Measurements from ENCODE around the gene FMNL3.
A peak's percentile ranks its signal among the peaks of the same experiment; 100 is the strongest.
"Not testable (repeated sequence)": the region's sequence is repeated elsewhere in the genome, so short reads cannot be mapped to it uniquely, and the experiment has no call there.

The FMNL3 gene

DNA sequence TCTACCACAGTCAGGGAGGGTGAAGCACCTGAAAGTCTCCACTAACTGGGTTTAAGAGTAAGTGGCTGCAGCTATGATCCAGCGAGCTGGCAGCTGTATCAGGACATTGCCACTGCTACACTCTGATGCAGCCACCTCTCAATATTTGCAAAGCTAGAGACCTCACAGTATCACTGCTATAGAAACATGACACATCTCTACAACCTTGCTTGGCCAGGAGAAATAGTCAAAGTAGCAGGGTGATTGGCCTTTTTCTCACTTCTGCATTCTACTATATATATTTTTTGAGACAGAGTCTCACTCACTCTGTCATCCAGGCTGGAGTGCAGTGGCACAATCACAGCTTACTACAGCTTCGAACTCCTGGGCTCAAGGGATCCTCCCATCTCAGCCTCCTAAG, 9.3 kb upstream of the FMNL3 start:
- no peak for ATAC-seq

DNA sequence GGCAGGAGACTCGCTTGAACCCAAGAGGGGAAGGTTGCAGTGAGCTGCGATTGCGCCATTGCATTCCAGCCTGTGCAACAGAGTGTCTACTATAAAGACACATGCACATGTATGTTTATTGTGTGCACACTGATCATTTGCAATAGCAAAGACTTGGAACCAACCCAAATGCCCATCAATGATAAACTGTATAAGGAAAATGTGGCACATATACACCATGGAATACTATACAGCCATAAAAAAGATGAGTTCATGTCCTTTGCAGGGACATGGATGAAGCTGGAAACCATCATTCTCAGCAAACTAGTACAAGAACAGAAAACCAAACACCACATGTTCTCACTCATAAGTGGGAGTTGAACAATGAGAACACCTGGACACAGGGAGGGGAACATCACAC, 6.7 kb upstream of the FMNL3 start:
- ATAC-seq, result not testable (repeated sequence)

DNA sequence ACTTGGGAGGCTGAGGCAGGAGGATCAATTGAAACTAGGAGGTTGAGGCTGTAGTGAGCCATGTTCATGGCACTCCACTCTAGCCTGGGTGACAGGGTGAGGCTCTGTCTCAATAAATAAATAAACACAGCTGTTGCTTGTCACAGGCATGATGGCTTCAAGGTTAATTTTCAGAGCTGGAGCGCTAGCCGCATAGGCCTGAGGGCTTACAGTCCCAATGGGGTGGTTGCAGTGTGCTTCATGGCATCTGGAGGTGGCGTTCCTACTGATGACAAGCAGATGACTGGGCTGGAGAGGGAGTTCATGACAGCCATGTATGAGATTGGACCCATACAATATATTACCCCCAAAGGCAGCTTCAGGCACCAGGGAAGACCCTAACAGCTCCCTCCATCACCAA, 1.6 kb upstream of the FMNL3 start:
- ATAC-seq, result no peak

DNA sequence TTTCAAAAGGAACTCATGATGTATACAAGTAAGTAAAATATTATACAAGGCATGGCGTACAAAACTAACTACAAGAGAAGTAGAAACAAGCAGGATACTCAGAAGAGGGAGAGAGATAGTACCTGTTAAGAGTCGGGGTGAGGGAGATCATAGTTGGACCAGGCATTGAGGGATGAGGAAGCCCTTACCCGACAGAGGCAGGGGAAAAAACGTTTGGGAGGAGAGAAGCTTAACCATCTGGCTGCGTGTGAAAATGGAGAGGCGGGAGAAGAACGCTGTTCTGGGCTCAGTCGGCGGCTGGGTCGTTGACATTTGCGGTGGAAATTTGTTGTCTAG, 575 bp upstream of the FMNL3 start:
- ATAC-seq, result no peak

DNA sequence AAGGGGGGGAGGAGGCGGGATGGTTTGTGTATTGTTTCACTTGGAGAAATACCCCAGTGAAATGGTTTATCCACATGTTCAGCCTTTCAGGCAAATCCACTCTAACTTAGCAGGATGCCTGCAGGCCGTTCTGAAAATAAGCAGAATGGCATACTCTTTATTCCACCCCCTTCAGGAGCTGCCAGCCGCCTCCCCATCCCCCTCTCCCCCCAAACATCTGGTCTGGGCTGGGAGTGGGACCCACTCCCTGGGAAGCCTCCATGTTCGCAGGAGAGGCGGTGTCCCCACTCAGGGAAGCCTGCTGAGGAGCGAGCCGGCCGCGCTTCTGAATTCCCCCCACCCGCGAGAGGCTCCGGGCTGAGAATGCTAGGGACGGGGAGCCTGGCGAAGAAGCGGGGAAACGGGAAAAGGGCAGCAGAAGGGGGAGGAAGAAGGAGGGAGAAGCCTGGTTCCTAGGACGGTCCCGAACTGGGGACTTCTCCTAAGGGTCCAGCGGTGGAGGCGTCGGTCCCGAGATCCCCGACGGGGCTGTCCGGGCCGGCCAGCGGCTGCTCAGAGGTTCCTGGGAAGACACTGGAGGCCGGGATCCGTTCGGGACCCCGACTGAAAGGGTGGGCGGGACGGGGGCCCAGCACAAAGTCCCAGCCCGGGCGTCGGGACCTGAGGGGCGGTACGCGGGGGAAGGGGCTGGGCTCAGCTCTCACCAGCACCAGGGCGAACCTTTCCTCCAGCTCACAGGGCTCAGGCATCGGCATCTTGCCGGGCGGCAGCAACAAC, 666 bp downstream of the FMNL3 start:
- peak; percentile 8 to 15 for ATAC-seq

DNA sequence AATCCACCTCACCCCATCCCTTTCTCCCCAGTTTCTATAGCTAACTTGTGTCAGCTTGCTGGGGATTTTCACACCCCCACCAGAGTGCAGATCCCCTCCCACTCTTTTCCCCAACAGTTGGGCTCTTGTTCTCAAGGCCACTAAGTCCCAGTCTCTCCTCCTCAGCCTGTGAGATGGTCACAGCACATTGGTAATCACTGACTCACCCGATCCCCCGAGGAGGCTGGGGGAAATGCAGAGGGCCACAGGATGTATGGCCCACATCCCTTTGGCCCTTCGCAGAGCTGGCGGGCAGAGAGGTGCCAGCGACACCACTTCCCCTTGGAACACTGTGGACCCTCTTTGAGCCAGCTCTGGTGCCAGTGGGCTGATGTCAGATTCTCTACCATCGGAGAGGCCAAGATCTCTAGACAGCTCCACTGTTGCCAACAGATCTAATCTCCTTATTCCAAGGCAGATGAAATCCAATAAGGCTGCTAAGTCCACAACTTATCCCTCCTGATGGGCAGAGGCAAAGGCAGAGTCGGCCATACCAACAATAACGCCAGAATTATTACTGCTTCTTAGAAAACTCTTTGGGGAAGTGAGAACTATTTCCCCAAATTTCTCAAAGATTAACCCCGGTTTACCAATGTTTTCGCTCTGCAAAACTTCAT, 1.6 kb downstream of the FMNL3 start:
- ATAC-seq, result no peak

GRCh38 chr12:49703647-49704137, 3.5 kb downstream of the FMNL3 start:
- ATAC-seq, result peak; percentile 63 to 64

DNA sequence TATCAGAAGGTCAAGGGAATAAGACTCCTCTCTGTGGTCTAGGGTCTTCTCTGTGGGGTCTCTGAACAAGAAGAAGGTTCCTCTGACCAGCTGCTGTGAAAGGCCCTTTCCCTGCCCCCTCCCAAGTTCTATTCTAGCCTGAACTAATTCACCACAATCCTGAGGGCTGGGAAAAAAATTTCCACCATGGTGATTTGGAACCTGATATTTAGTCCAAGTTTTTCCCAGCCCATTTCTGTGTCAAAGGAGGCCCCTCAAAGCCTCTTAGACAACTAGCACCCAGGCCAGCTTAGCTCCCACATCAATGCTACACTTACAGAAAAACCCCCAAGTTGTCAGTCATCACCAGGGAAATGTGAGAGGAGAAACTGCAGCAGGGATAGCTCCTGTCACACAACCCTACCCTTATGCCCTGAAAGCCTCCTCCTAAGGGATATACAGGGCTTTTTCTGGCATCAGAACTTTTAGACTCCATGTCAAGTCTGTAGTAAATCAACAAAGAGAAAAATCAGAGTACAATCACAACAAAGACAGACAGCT, 4.5 kb downstream of the FMNL3 start:
- no peak for ATAC-seq

DNA sequence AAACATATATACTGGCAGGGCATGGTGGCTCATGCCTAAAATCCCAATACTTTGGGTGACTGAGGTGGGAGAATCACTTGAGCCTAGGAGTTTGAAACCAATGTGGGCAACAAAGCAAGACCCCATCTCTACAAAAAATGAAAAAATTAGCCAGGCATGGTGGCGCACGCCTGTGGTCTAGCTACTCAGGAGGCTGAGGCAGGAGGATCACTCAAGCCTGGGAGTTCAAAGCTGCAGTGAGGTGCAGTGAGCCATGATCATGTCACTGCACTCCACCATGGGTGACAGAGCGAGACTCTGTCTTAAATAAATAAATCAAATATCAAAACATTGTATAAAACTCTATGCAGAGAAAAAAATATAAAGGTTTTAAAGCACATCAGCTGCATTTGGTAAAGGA, 5.2 kb downstream of the FMNL3 start:
- ATAC-seq, result no peak

- peak; percentile 42 to 45 for ATAC-seq
Observed at GRCh38 chr12:49698619-49699545, 8.3 kb downstream of the FMNL3 start.

GRCh38 chr12:49697808-49698207, 9.4 kb downstream of the FMNL3 start:
- ATAC-seq, result no peak

DNA sequence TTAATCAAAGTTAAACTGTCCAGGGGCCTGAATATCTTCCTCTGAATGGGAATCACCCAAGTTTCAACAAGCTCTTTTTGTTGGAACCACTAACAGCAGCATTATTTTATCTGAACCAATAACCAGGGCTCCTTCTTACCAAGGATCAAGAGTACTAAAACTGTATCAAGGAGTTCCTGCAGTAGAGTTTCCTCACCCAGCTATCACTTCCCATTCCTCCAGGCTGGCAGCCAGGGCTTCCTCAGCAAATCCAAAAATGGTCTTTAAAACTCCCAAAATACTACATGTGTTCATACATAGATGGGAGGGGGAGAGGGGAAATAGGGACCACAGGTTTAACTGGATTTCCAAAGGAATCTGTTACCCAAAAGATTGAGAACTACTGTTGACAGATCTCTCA, 10.5 kb downstream of the FMNL3 start:
- ATAC-seq, result no peak

GRCh38 chr12:49693931-49694444, 13.2 kb downstream of the FMNL3 start:
- no peak for ATAC-seq

DNA sequence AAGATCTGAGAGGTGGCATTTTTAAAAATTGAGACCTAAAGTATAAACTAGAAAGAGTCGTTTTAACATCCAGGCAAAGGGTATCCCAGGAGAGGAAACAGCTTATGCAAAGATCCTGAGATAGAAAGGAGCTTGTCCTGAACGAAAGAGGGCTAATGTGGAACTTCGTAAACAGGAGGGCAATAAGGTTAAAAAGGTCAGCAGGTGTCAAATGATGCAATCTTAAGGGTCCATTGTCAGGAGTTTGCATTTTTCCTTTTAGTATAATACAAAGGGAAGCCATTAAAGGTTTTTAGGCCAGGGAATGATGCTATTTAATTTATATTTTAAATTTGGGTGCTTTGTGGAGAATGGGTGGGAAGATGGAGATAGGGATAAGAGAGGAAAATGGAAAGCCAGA, 14.4 kb downstream of the FMNL3 start:
- ATAC-seq, result no peak

- ATAC-seq, result no peak
Observed at GRCh38 chr12:49689785-49690184, 17.4 kb downstream of the FMNL3 start.

DNA sequence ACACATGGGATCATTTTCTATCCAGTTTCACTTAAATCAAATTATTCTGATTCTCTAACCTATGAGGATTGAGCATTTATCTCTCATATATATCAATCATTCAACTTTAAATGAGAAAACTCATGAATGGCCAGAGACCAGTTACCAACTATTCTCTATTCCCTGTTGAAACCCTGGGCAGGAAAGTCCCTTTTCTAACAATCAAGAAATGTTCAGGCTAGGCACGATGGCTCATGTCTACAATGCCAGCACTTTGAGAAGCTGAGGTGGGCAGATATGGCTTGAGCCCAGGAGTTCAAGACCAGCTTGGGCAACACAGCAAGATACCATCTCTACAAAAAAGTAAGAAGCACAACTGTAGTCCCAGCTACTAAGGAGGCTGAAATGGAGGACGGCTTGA, 18.0 kb downstream of the FMNL3 start:
- peak; percentile 9 to 33 for ATAC-seq

DNA sequence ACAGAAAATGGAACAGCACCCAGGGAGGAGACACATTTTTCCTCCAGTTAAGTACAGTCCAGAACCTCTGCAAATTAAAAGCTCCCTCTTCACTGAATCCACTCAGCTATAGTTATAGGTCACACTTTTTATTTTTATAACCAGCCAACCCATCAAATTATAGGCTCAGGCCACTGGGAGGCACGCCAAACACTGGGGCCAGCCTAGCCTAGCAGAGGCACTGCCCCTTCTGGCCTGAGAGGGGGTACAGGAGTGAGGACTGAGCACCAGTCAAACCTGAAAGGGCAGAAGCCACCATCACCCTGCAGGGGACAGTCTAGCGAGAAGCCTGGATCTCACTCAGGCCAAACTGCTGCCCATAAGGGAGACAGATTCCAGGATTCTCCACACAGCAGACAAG, 19.3 kb downstream of the FMNL3 start:
- no peak for ATAC-seq

GRCh38 chr12:49684310-49684854, 22.8 kb downstream of the FMNL3 start:
- ATAC-seq, result no peak

- ATAC-seq, result no peak
Observed at GRCh38 chr12:49683599-49684309, 23.5 kb downstream of the FMNL3 start.

- ATAC-seq, result no peak
Observed at GRCh38 chr12:49680075-49680474, 27.1 kb downstream of the FMNL3 start.

- no peak for ATAC-seq
Observed at GRCh38 chr12:49678711-49679110, 28.5 kb downstream of the FMNL3 start.

DNA sequence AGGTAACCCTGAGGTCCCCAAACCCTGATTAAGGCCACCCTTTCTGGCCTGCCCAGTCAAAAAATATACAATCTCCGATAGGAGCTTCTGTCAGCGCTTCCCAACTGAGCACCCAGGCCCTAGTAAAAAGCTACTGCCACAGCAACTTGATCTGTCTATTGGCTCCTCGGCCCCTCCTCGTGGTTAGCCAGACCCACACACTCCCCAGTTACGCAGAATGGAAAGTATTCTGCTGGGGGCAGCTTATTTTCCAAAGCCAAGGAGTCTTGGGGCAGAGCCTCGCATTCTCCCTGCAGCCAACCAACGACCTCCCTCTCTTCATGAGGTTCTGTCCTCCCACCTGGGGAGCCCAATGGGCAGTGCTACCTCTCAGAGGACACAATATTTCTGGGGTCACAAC, 32.1 kb downstream of the FMNL3 start:
- no peak for ATAC-seq

Data from activated CD4-positive, CD25-positive, alpha-beta regulatory T cell treated with anti-CD3 and anti-CD28 coated beads, Interleukin-2, amount 50 U/mL, for 24 hours (primary cell).